Left ventricle myocardium inferior (tissue), 1 donor: ENCODE results near the gene HEBP1. TPM values are rescaled to one million over a fixed set of nuclear protein-coding genes. Genes with fewer than 3 reads are reported as not detected.

Source experiments
- DNase-seq: peaks from one replicate; pipeline ENCODE4 v3.0.0-alpha.2; 2020
- H3K27ac ChIP-seq: fragments of 200-600 bp; replicated peaks from 2 replicates; pipeline ENCODE4 v1.8.0; 2021
- H3K27me3 ChIP-seq: fragments of 200-600 bp; 2 replicates; pipeline ENCODE4 v1.8.0; 2021; ENCODE audit warnings: low read depth
- H3K36me3 ChIP-seq: fragments of 200-600 bp; 2 replicates; pipeline ENCODE4 v1.8.0; 2021
- H3K4me1 ChIP-seq: fragments of 200-600 bp; 2 replicates; pipeline ENCODE4 v1.8.0; 2021
- H3K4me3 ChIP-seq: fragments of 200-600 bp; 2 replicates; pipeline ENCODE4 v1.8.0; 2021; ENCODE audit warnings: mild to moderate bottlenecking, moderate library complexity
- H3K9me3 ChIP-seq: fragments of 200-600 bp; replicated peaks from 2 replicates; pipeline ENCODE4 v1.8.0; 2021
- CTCF ChIP-seq: fragments of 200-600 bp; IDR thresholded peaks from 2 replicates; pipeline ENCODE4 v1.8.0; 2021; ENCODE audit warnings: antibody characterized with exemption, mild to moderate bottlenecking, borderline replicate concordance
- intact Hi-C: fragments of 100-400 bp; cut with micrococcal nuclease; formaldehyde crosslinking; loops from one replicate; pipeline ENCODE4 v1.11.0; 2022
- total RNA-seq: library from RNA; stranded (reverse); fragmentation: NEBNext Ultra II Directional; extraction: Animal tissue kit (Norgen Biotek cat#: 25700); gene quantifications from one replicate; pipeline ENCODE4 v1.2.1, GENCODE V29; 2021
- donor health status: DM: no; HTN: yes; CAD: no; lungs with severe emphysema.

Gene HEBP1
- total RNA-seq, 1 donor from 2014 or later, result 65.4 TPM

GRCh38 chr12:12946686-12947355, 53.2 kb downstream of the HEBP1 start:
- H3K4me3 ChIP-seq, result no peak overlapping the region
- H3K27ac ChIP-seq, result no peak overlapping the region
- no peak for DNase-seq
- TF ChIP-seq CTCF, result no peak
- no peaks in the 10 kb centered on the region for H3K9me3 ChIP-seq
- H3K4me1 ChIP-seq, result no peaks in the 10 kb centered on the region
- intact Hi-C loops, result no loop called here
- H3K27me3 ChIP-seq, result no peaks in the 10 kb centered on the region
- no peaks in the 10 kb centered on the region for H3K36me3 ChIP-seq

- intact Hi-C loops, result no loop called here
- Histone ChIP-seq H3K27me3 (no peaks in the 10 kb centered on the region), H3K4me3 (no peak overlapping the region), H3K36me3 (no peaks in the 10 kb centered on the region), H3K4me1 (no peaks in the 10 kb centered on the region), H3K9me3 (no peaks in the 10 kb centered on the region), H3K27ac (no peak overlapping the region)
- no peak for TF ChIP-seq CTCF
- no peak for DNase-seq
Measured at GRCh38 chr12:12945591-12945990, 54.5 kb downstream of the HEBP1 start.

DNA sequence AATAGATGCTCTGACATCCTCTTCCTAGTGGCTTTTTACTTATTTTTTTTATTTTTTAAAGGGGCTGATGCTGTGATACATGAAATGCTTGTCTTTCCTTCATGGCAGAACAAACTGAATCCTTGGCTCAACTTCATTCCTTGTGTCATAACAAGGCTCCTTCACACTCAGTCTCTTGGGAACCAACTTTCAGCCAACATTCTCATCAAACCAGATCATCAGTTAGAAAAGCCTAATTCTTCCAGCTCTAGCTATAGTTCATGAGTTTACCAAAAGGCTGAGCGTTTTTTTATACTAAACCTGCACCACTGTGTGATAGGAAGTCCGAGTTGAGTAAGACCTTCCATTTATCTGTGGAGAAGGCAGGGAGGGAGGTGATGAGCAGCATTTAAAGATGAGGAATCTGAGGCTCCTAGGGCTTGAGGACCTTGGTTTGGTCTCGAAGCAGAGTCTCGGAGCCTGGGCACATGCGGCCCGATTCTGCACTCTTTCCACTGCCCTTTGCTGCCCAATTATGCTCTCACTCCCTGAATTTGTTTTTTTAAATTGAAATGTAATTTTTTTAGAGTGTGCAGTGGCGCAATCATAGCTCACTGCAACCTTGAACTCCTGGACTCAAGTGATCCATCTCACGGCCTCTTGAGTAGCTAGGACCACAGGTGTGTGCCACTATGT, 56.3 kb downstream of the HEBP1 start:
- no peak overlapping the region for H3K4me3 ChIP-seq
- TF ChIP-seq CTCF, result no peak
- H3K27ac ChIP-seq, result no peak overlapping the region
- intact Hi-C loops, result no loop called here
- H3K4me1 ChIP-seq, result no peaks in the 10 kb centered on the region
- H3K9me3 ChIP-seq, result no peaks in the 10 kb centered on the region
- no peaks in the 10 kb centered on the region for H3K27me3 ChIP-seq
- H3K36me3 ChIP-seq, result no peaks in the 10 kb centered on the region
- no peak for DNase-seq

DNA sequence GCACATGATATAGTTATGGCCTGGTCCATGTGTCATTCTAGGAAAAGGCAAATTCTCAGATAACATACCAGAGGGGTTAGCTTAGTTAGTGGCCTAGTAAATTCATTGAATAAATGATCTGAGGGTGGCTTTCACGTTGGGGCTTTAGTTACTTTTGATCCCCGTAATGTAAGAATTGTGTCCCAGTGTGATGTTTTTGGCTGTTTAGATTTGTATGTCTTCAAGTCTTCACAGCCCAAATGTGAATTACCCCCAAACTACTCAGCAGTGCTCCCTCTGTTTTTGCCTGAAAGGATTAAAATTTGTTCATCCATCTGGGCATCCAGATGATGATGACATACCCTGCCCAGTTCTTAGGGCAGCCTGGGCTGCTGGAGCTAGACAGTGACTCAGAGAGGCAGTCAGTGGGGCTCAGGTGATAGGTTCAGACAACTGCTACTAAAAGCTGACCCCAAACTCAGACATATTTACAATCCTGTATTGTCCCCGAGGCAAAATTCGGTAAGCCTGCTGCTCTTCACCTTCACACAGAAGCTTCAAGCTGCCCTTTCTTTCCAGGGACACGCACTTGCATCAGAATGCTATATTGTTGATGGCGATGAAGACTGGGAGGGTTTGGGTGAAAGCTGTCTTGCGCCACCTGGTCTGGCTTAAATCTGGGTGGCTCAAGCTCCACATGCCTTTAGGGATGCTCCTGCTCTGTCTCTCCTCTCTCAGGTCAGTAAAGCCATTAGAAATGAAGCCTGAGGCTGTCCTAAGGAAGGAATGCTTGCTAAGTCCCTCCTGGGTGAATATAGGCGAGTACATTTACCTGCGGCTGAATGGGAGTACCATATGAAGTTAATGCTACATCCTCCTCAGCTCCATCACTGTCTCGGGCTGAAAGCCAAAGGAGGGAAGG, 58.4 kb downstream of the HEBP1 start:
- no peak for DNase-seq
- H3K4me3 ChIP-seq, result no peak overlapping the region

More for the DNA sequence above, 58.4 kb downstream of the HEBP1 start:
- Histone ChIP-seq H3K36me3 (no peaks in the 10 kb centered on the region), H3K27ac (no peak overlapping the region), H3K4me1 (no peaks in the 10 kb centered on the region), H3K27me3 (no peaks in the 10 kb centered on the region), H3K9me3 (no peaks in the 10 kb centered on the region)
- TF ChIP-seq CTCF, result no peak
- intact Hi-C loops, result no loop called here
